22Rv1 (cell line): ENCODE measurements around the gene AFTPH.

Experiments used
- CTCF ChIP-seq: fragments of 450-650 bp; IDR thresholded peaks from 2 replicates; pipeline ENCODE4 v1.5.1; 2017; ENCODE audit warnings: mild to moderate bottlenecking
- ZFX ChIP-seq: fragments of 450-650 bp; IDR thresholded peaks from 2 replicates; pipeline ENCODE4 v1.6.1; 2017; ENCODE audit warnings: antibody characterized with exemption, borderline replicate concordance

DNA sequence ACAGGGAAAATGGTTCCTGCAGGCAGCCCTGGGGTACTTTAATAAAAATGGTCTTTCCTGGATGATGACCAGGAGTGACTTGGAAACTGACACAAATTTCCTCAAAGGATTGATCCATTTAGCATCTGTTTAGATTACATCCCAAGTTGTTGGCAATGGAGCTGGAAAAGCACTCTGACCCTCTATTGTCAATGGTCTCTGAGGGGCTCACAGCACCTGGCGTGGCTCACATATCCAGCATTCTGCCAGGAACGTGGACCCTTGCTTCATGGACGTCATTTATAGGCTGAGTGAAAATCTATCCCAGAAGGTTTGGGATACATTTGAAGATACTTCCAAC, 85.8 kb downstream of the AFTPH start:
- no peak for TF ChIP-seq CTCF
- TF ChIP-seq ZFX = no peak
